KMS-11 (cell line): ENCODE measurements around the gene CROCC2.

Experiments used
- H2AFZ ChIP-seq: fragments of 200-600 bp; sonication (generic); 2 replicates; pipeline ENCODE4 v1.6.1; 2016; ENCODE audit warnings: antibody characterized with exemption, mixed run types, low read depth
- H3K27ac ChIP-seq: fragments of 200-600 bp; sonication (generic); 2 replicates; pipeline ENCODE4 v1.6.1; 2016; ENCODE audit warnings: mild to moderate bottlenecking, mixed run types
- H3K27me3 ChIP-seq: fragments of 200-600 bp; sonication (generic); 2 replicates; pipeline ENCODE4 v1.6.1; 2017; ENCODE audit warnings: mild to moderate bottlenecking, low read depth, mixed run types, moderate library complexity; ENCODE audit not compliant: insufficient read depth
- H3K36me3 ChIP-seq: fragments of 200-600 bp; sonication (generic); 2 replicates; pipeline ENCODE4 v1.6.1; 2017; ENCODE audit warnings: mild to moderate bottlenecking, mixed run types; ENCODE audit not compliant: insufficient read depth
- H3K4me1 ChIP-seq: fragments of 200-600 bp; sonication (generic); 2 replicates; pipeline ENCODE4 v1.6.1; 2016; ENCODE audit warnings: mild to moderate bottlenecking, low read depth, mixed run types; ENCODE audit not compliant: poor library complexity, severe bottlenecking
- H3K4me2 ChIP-seq: fragments of 200-600 bp; sonication (generic); 2 replicates; pipeline ENCODE4 v1.7.0; 2016; ENCODE audit warnings: mild to moderate bottlenecking, mixed run types
- H3K4me3 ChIP-seq: fragments of 200-600 bp; sonication (generic); IDR thresholded peaks from 2 replicates; pipeline ENCODE4 v1.6.1; 2017; ENCODE audit warnings: low read depth, low read length, mixed read lengths; ENCODE audit not compliant: insufficient read depth
- H3K79me2 ChIP-seq: fragments of 200-600 bp; sonication (generic); 2 replicates; pipeline ENCODE4 v1.6.1; 2016; ENCODE audit warnings: low read depth, mixed run types; ENCODE audit not compliant: insufficient read depth
- H3K9ac ChIP-seq: fragments of 200-600 bp; sonication (generic); 2 replicates; pipeline ENCODE4 v1.6.1; 2016; ENCODE audit warnings: mild to moderate bottlenecking, mixed run types
- H4K20me1 ChIP-seq: fragments of 200-600 bp; sonication (generic); 2 replicates; pipeline ENCODE4 v1.6.1; 2016; ENCODE audit warnings: mild to moderate bottlenecking, mixed run types; ENCODE audit not compliant: insufficient read depth
- TF ChIP-seq, protein P1 (sequence below): fragments of 200-600 bp; sonication (generic); conservative IDR thresholded peaks from 2 replicates; pipeline ENCODE4 v1.6.1; 2017; ENCODE audit warnings: low read depth, mild to moderate bottlenecking, antibody characterized with exemption, low read length, moderate library complexity, mixed read lengths

The CROCC2 gene

DNA sequence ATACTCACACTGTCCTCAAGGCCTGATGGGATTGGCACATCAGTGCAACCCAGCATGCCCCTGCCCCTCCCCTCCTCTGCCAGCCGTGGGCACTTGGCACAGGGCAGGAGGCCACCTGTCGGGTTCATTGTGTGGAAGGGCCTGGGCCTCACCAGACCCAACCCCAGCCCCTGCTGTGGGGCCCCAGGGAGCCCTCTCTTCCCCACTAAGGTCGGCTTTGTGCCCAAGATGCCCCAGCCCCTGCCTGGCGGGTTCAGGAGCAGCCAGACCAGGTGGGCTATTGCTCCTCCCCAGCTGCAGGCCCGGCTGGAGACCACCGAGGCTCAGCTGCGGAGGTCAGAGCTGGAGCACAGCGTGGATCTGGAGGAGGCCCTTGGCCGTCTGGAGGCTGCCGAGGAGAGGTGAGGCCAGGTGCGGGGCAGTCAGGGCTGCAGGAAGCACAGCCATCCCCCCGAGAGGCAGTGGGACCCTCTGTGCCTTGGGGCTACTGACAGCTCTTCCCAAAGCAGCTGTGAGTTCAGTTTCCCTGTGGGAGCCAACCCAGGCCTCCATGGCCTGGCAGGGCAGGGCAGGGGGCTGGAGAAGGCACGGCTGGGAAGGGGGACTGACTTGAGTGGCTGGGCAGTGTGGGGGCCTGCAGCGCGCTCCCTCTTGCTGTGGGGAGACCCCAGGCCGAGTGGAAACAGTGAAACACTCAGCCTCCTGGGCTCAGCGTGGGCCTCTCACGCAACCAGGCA is 16.3 kb downstream of the CROCC2 start:
- TF ChIP-seq, protein P1, sequence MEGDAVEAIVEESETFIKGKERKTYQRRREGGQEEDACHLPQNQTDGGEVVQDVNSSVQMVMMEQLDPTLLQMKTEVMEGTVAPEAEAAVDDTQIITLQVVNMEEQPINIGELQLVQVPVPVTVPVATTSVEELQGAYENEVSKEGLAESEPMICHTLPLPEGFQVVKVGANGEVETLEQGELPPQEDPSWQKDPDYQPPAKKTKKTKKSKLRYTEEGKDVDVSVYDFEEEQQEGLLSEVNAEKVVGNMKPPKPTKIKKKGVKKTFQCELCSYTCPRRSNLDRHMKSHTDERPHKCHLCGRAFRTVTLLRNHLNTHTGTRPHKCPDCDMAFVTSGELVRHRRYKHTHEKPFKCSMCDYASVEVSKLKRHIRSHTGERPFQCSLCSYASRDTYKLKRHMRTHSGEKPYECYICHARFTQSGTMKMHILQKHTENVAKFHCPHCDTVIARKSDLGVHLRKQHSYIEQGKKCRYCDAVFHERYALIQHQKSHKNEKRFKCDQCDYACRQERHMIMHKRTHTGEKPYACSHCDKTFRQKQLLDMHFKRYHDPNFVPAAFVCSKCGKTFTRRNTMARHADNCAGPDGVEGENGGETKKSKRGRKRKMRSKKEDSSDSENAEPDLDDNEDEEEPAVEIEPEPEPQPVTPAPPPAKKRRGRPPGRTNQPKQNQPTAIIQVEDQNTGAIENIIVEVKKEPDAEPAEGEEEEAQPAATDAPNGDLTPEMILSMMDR, result no peak
- Histone ChIP-seq H3K27me3 (peaks cover 14% of the 10 kb centered on the region), H4K20me1 (no peaks in the 10 kb centered on the region), H3K27ac (no peak overlapping the region), H3K79me2 (no peaks in the 10 kb centered on the region), H2AFZ (no peak overlapping the region), H3K4me1 (no peaks in the 10 kb centered on the region), H3K4me2 (no peak overlapping the region), H3K36me3 (no peaks in the 10 kb centered on the region), H3K9ac (no peak overlapping the region), H3K4me3 (no peak overlapping the region)

DNA sequence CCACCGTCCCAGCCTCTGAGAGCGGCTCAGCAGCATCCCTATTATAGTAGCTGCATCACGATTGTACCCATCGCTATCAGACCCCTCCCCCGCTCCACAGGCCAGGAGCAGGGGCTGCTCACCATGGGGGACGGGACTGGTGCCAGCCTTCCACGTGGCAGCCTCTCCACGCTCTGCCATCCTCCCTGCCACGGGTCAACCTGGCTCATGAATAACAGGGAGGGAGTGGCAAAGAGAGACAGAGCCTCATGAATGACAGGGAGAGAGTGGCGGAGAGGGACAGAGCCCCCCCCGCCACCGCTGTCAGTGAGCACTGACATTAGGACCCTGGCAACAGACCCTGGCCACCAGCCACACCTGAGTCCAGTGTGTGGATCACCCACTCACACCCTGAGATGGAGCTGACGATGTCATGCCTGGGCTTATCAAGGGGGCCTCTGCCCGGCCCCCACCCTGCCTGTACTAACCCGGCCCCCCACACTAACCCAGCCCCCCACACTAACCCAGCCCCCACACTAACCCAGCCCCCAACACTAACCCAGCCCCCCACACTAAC is 16.9 kb downstream of the CROCC2 start:
- Histone ChIP-seq H3K36me3 (no peaks in the 10 kb centered on the region), H3K27me3 (peaks cover 16% of the 10 kb centered on the region), H3K4me2 (no peak overlapping the region), H3K27ac (no peak overlapping the region), H3K9ac (no peak overlapping the region), H3K4me3 (no peak overlapping the region), H3K79me2 (no peaks in the 10 kb centered on the region), H2AFZ (no peak overlapping the region), H4K20me1 (no peaks in the 10 kb centered on the region), H3K4me1 (no peaks in the 10 kb centered on the region)
- TF ChIP-seq, protein P1, result no peak

DNA sequence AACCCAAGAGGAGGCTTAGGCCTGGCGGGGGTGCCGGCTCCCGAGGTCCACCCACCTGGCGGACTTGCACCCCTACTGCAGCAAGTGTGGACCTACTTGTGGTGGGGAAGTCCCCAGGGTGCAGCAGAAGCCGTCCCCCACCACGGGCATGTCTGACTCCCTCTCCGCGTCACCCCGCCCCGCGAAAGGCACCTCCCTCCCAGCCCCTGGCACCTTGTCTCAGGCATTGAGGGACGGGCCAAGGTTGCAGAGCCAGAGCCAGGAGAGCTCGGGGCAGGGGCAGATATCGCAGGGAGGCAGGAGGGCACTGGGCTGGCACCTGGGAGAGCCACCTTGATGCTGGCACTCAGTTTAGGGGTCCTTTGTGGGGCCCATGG is 19.0 kb downstream of the CROCC2 start:
- Histone ChIP-seq H3K4me3 (no peak overlapping the region), H3K9ac (no peak overlapping the region), H3K79me2 (no peaks in the 10 kb centered on the region), H3K4me2 (no peak overlapping the region), H3K36me3 (no peaks in the 10 kb centered on the region), H3K27ac (no peak overlapping the region), H3K27me3 (peaks cover 15% of the 10 kb centered on the region), H2AFZ (no peak overlapping the region), H3K4me1 (no peaks in the 10 kb centered on the region), H4K20me1 (no peaks in the 10 kb centered on the region)
- TF ChIP-seq, protein P1, result no peak

DNA sequence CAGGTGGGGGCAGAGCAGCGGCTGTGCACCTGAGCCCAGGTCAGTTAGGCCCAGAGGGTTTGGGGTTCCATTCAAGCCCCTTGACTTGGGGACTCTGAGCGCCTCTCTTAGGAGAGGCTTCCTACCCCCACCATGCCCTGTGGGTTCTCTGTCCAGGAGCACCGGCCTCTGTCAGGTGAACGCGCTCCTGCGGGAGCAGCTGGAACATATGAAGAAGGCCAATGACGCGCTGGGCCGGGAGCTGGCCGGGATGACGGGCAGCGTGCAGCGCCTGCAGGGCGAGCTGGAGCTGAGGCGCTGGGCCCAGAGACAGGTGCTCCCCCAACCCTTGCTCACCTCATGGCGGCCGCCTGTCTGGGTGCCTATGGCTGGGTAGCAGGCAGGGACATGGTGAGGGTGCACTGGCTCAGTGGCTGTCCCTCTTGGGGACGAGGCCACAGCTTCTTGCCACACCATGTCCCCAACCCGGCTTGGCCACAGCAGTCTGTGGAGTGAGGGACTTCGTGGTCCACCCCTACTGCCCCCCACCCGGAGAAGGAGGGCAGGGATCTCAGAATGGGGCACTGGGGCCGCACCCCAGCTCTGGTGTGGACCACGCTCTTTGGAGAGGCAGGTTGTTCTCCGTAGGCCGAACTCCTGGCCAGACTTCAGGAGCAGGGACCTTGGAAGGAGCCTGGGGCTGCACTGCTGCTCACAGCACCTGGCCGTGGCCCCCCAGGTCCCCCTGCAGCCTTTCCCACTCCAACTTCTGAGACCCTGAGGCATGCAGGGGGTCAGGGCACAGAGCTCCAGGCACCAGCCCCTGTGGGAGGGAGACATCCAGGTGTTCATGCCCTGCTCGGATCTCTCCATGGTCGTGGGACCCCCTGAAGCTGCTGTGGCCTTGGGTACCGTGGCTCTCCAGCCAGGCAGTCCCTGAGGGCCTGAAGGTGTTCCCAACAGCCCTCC is 19.7 kb downstream of the CROCC2 start:
- H2AFZ ChIP-seq, result no peak overlapping the region
- H3K4me3 ChIP-seq, result no peak overlapping the region
- H3K4me1 ChIP-seq, result no peaks in the 10 kb centered on the region
- H4K20me1 ChIP-seq, result no peaks in the 10 kb centered on the region
- no peak overlapping the region for H3K27ac ChIP-seq
- H3K27me3 ChIP-seq, result peaks cover 21% of the 10 kb centered on the region
- TF ChIP-seq, protein P1, result no peak
- no peak overlapping the region for H3K4me2 ChIP-seq
- H3K36me3 ChIP-seq, result no peaks in the 10 kb centered on the region
- no peak overlapping the region for H3K9ac ChIP-seq
- no peaks in the 10 kb centered on the region for H3K79me2 ChIP-seq
